H1 (cell line): Measurements from ENCODE around the gene HOXB7. TPM values are rescaled to one million over a fixed set of nuclear protein-coding genes. Genes with fewer than 3 reads are reported as not detected.

Source experiments
- CTCF ChIA-PET: fragments of 300-600 bp; sonication (Branson Sonifier 250); formaldehyde crosslinking; loops from one replicate; lab custom pipeline; 2021; ENCODE audit not compliant: partially characterized antibody; lab: Charles Lee
- POLR2A ChIA-PET: fragments of 300-600 bp; sonication (Branson Sonifier 250); formaldehyde crosslinking; loops from one replicate; lab custom pipeline; 2021; ENCODE audit warnings: inconsistent platforms; ENCODE audit not compliant: partially characterized antibody; lab: Charles Lee
- DNase-seq, 2 experiments: peaks; one replicate each; pipeline versions ENCODE4 v3.0.0 to v3.0.0-alpha.2; 2010 to 2022; ENCODE audit warnings: low spot score in 2 of 2, low read depth in 1 of 2, mixed read lengths in 1 of 2
- FAIRE-seq: peaks from 2 replicates; lab custom pipeline; 2011; peaks lifted over from hg19 to GRCh38; lab: Jason Lieb, UNC
- H2AFZ ChIP-seq: 2 replicates; pipeline ENCODE4 v1.8.1; 2012; ENCODE audit warnings: low read length, inconsistent platforms
- H2AK5ac ChIP-seq: 2 replicates; pipeline ENCODE4 v1.6.1; 2013; ENCODE audit warnings: low read depth, low read length
- H2BK120ac ChIP-seq: replicated peaks from 2 replicates; pipeline ENCODE3; 2013; ENCODE audit warnings: low read depth, low read length, inconsistent platforms
- H2BK12ac ChIP-seq: 2 replicates; pipeline ENCODE4 v1.6.1; 2013; ENCODE audit warnings: low read depth, low read length
- H2BK15ac ChIP-seq: 2 replicates; pipeline ENCODE4 v1.6.1; 2013; ENCODE audit warnings: low read length
- H2BK20ac ChIP-seq: 2 replicates; pipeline ENCODE4 v1.6.1; 2013; ENCODE audit warnings: low read length
- H2BK5ac ChIP-seq: 2 replicates; pipeline ENCODE4 v1.6.1; 2013; ENCODE audit warnings: low read depth, low read length
- H3K14ac ChIP-seq: 2 replicates; pipeline ENCODE4 v1.6.1; 2013; ENCODE audit warnings: inconsistent platforms; ENCODE audit not compliant: insufficient read length
- H3K18ac ChIP-seq: 2 replicates; pipeline ENCODE4 v1.6.1; 2013; ENCODE audit warnings: low read length; ENCODE audit errors: extremely low read depth
- H3K23ac ChIP-seq: 2 replicates; pipeline ENCODE4 v1.6.1; 2013; ENCODE audit warnings: inconsistent platforms; ENCODE audit not compliant: insufficient read length
- H3K23me2 ChIP-seq: 2 replicates; pipeline ENCODE4 v1.6.1; 2013; ENCODE audit warnings: low read depth, low read length
- H3K27ac ChIP-seq: 2 replicates; pipeline ENCODE4 v1.6.1; 2011; ENCODE audit warnings: low read depth, low read length, inconsistent platforms
- H3K27me3 ChIP-seq, 4 experiments: replicated peaks in 1 of 4; 1 replicate in 1 of 4; 2 replicates in 3 of 4; pipeline versions ENCODE4 v1.6.1 to v1.8.1; 2011 to 2013; ENCODE audit warnings: low read length in 3 of 4, mild to moderate bottlenecking in 3 of 4, inconsistent platforms in 2 of 4, mixed read lengths in 2 of 4, moderate library complexity in 1 of 4; ENCODE audit not compliant: control insufficient read depth in 3 of 4, insufficient read depth in 3 of 4; ENCODE audit errors: extremely low read depth in 1 of 4
- H3K36me3 ChIP-seq, 4 experiments: 2 replicates each; pipeline versions ENCODE4 v1.6.1 to v1.8.1; 2011 to 2013; ENCODE audit warnings: mild to moderate bottlenecking in 4 of 4, low read length in 3 of 4, moderate library complexity in 2 of 4, control low read depth in 1 of 4, inconsistent platforms in 1 of 4; ENCODE audit not compliant: insufficient read depth in 4 of 4, control insufficient read depth in 2 of 4
- H3K4ac ChIP-seq: replicated peaks from 2 replicates; pipeline ENCODE3; 2013; ENCODE audit warnings: low read length, low read depth, mixed read lengths, inconsistent platforms; ENCODE audit not compliant: insufficient read length
- H3K4me1 ChIP-seq, 4 experiments: replicated peaks in 1 of 4; 1 replicate in 1 of 4; 2 replicates in 3 of 4; pipeline versions ENCODE4 v1.6.1 to v1.8.1; 2011 to 2013; ENCODE audit warnings: low read length in 3 of 4, inconsistent platforms in 2 of 4, mixed read lengths in 1 of 4; ENCODE audit not compliant: insufficient read depth in 4 of 4, control insufficient read depth in 3 of 4
- H3K4me2 ChIP-seq, 2 experiments: 2 replicates each; pipeline versions ENCODE4 v1.6.1 to v1.8.1; 2011 to 2013; ENCODE audit warnings: low read depth in 2 of 2, low read length in 2 of 2, control low read depth in 1 of 2, inconsistent platforms in 1 of 2, mild to moderate bottlenecking in 1 of 2; ENCODE audit not compliant: insufficient read depth in 1 of 2
- H3K4me3 ChIP-seq, 4 experiments: fragments of 200-600, 300-600 bp in 1 of 4; sonication (generic), shearing (Covaris generic), sonication (Bioruptor Twin) in 1 of 4; 2 replicates each; pipeline versions ENCODE4 v1.5.1 to v1.8.1; 2011 to 2016; ENCODE audit warnings: low read length in 4 of 4, low read depth in 3 of 4, control low read depth in 2 of 4, inconsistent platforms in 2 of 4, mild to moderate bottlenecking in 2 of 4, mixed read lengths in 1 of 4, moderate library complexity in 1 of 4; ENCODE audit not compliant: insufficient read depth in 2 of 4; ENCODE audit errors: extremely low read depth in 1 of 4
- H3K56ac ChIP-seq: replicated peaks from 2 replicates; pipeline ENCODE3; 2013; ENCODE audit warnings: low read depth, mild to moderate bottlenecking, mixed read lengths, low read length, inconsistent platforms; ENCODE audit not compliant: insufficient read length
- H3K79me1 ChIP-seq: 2 replicates; pipeline ENCODE4 v1.6.1; 2013; ENCODE audit warnings: low read depth, low read length, control low read depth
- H3K79me2 ChIP-seq, 2 experiments: 2 replicates each; pipeline versions ENCODE4 v1.6.1 to v1.8.1; 2012 to 2013; ENCODE audit warnings: low read length in 2 of 2, mild to moderate bottlenecking in 2 of 2, inconsistent platforms in 1 of 2; ENCODE audit not compliant: insufficient read depth in 2 of 2, control insufficient read depth in 1 of 2
- H3K9ac ChIP-seq, 4 experiments: replicated peaks in 1 of 4; 1 replicate in 1 of 4; 2 replicates in 3 of 4; pipeline versions ENCODE4 v1.6.1 to v1.8.1; 2011 to 2013; ENCODE audit warnings: low read depth in 3 of 4, low read length in 3 of 4, control low read depth in 2 of 4, mild to moderate bottlenecking in 2 of 4, moderate library complexity in 2 of 4, inconsistent platforms in 1 of 4; ENCODE audit errors: extremely low read depth in 1 of 4
- H3K9me3 ChIP-seq, 2 experiments: 2 replicates each; pipeline versions ENCODE4 v1.6.1 to v1.8.1; 2012 to 2013; ENCODE audit warnings: mild to moderate bottlenecking in 2 of 2, moderate library complexity in 2 of 2, control low read depth in 1 of 2, inconsistent platforms in 1 of 2, low read depth in 1 of 2, low read length in 1 of 2, mixed read lengths in 1 of 2; ENCODE audit not compliant: insufficient read depth in 2 of 2
- H4K20me1 ChIP-seq, 2 experiments: replicated peaks in 1 of 2; 2 replicates each; pipeline versions ENCODE3 to v1.8.1; 2011 to 2013; ENCODE audit warnings: inconsistent platforms in 2 of 2, low read length in 2 of 2, mild to moderate bottlenecking in 1 of 2; ENCODE audit not compliant: insufficient read depth in 2 of 2, control insufficient read depth in 1 of 2
- H4K5ac ChIP-seq: 2 replicates; pipeline ENCODE4 v1.6.1; 2013; ENCODE audit warnings: low read length, low read depth, mixed read lengths, inconsistent platforms; ENCODE audit not compliant: insufficient read length
- H4K8ac ChIP-seq: 2 replicates; pipeline ENCODE4 v1.8.0; 2013; ENCODE audit warnings: mild to moderate bottlenecking, moderate library complexity, low read length, inconsistent platforms; ENCODE audit not compliant: insufficient read depth; ENCODE audit errors: extremely low read depth
- H4K91ac ChIP-seq: replicated peaks from 2 replicates; pipeline ENCODE3; 2013; ENCODE audit warnings: low read length, mixed read lengths, inconsistent platforms; ENCODE audit not compliant: insufficient read length
- BACH1 ChIP-seq: IDR thresholded peaks from 2 replicates; pipeline ENCODE4 v1.6.1; 2012; ENCODE audit warnings: low read length, improper control_type of control experiment
- BRCA1 ChIP-seq: IDR thresholded peaks from 2 replicates; pipeline ENCODE4 v1.6.1; 2012; ENCODE audit warnings: low read depth, low read length, improper control_type of control experiment
- RNF2 ChIP-seq: fragments of 200-900, 300-1000 bp; sonication (generic); IDR thresholded peaks from 2 replicates; pipeline ENCODE4 v1.7.1; 2016; ENCODE audit warnings: borderline replicate concordance, low read depth, mild to moderate bottlenecking, antibody characterized with exemption, low read length; ENCODE audit not compliant: poor library complexity, severe bottlenecking; ENCODE audit errors: missing control alignments
- SUZ12 ChIP-seq: fragments of 200-600 bp; sonication (generic); IDR thresholded peaks from 2 replicates; pipeline ENCODE4 v1.6.1; 2012; ENCODE audit warnings: mild to moderate bottlenecking, inconsistent platforms, low read length, moderate library complexity, mixed read lengths
- WGBS, 2 experiments: shearing (Covaris generic) in 1 of 2; methylation state at CpG; one replicate each; pipeline versions ENCODE4 v1.1.6 to v1.1.7; 2013 to 2015; ENCODE audit warnings: low lambda C conversion rate in 2 of 2, mixed read lengths in 2 of 2, inconsistent platforms in 1 of 2, low coverage in 1 of 2, missing lambda C conversion rate in 1 of 2; ENCODE audit not compliant: insufficient replicate concordance in 2 of 2, insufficient coverage in 1 of 2, insufficient read length in 1 of 2; ENCODE audit errors: extremely low coverage in 1 of 2, missing lambda C conversion rate in 1 of 2; 5-methylcytosine and 5-hydroxymethylcytosine counted together
- polyA plus RNA-seq, 7 experiments: library from polyadenylated mRNA; depleted of rRNA in 3 of 7; stranded (reverse) in 5 of 7; unstranded in 2 of 7; fragments of >200 nt in 5 of 7; fragments of 200-250 nt in 2 of 7; gene quantifications; 1 replicate in 5 of 7; 2 replicates in 1 of 7; 4 replicates in 1 of 7; pipeline versions ENCODE4 v1.2.1 to v1.2.3, GENCODE V29; 2011 to 2013; ENCODE audit warnings: missing spikeins in 2 of 7, mixed read lengths in 2 of 7
- total RNA-seq: library from RNA; stranded (reverse); fragmentation: NEBNext Ultra II Directional; extraction: Animal tissue kit (Norgen Biotek cat#: 25700); gene quantifications from 2 replicates; pipeline ENCODE4 v1.2.1, GENCODE V29; 2021

HOXB7 gene
- total and polyA plus RNA-seq, 2 of the 8 experiments (the other 6 are each of a cell fraction or from before 2014, with no cell fraction given): not detected

DNA sequence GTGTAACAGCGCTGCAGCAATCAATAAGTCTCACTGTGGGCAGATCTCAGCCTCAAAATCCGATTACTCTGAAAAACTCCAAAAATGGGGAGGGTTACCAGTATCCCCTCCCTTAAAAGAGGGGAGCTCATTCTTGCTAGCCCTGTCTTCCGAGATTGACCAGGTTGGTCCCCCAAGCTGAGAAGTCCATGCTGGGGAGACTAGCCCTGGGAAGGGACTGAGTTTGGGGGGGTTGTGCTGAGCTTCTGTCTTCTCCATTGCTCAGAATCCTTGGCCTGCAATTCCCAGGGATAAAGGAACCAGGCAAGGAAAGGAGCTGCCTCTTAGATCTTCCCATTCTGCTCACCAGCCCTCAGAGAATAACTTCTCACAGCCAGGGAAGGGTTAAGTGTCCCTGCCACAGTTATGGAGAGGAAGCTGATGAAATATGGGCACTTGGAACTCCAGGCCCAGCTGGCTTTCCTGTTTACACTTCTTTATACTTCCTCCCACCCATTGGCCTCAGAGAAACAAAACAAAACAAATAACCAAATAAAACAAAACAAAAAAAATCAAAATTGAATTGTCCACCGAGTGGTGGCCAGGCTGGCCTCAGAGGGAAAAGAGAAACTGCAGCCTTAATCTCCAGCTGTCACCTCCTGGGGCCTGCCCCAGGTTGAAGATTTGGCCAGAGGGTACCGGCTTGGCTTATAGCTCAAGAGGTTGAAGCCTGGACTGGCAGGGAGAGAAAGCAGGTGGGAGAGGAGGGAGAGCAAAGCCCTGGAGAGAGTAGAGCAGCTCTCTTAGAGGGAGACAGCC, 23.3 kb downstream of the HOXB7 start:
- Histone ChIP-seq H2BK120ac (no peak overlapping the region), H2AFZ (no peak overlapping the region), H2BK12ac (no peak overlapping the region), H3K14ac (no peak overlapping the region), H4K8ac (no peak overlapping the region), H3K4me2 (no peak overlapping the region), H2BK20ac (no peak overlapping the region), H3K4me1 (peaks cover 0 to 3% (median 0%) of the 10 kb centered on the region in 4 experiments; a peak in 3 of 7 replicates), H3K27me3 (peaks cover 99 to 100% (median 100%) of the 10 kb centered on the region in 4 experiments), H4K91ac (no peak overlapping the region), H3K18ac (no peak overlapping the region), H3K79me1 (no peaks in the 10 kb centered on the region), H3K56ac (no peak overlapping the region), H3K9me3 (no peaks in the 10 kb centered on the region; a peak in 1 of 4 replicates), H2BK5ac (no peak overlapping the region), H2AK5ac (no peak overlapping the region), H3K36me3 (peaks cover 0 to 12% (median 0%) of the 10 kb centered on the region in 4 experiments; a peak in 1 of 8 replicates), H3K4ac (no peak overlapping the region), H3K9ac (no peak overlapping the region), H3K23me2 (no peaks in the 10 kb centered on the region), H3K23ac (no peak overlapping the region), H3K27ac (no peak overlapping the region), H2BK15ac (no peak overlapping the region), H4K20me1 (peaks cover 23 to 37% of the 10 kb centered on the region in 2 experiments), H4K5ac (no peak overlapping the region), H3K4me3 (no peak overlapping the region), H3K79me2 (no peaks in the 10 kb centered on the region)
- no peak for FAIRE-seq
- ChIA-PET CTCF (interaction anchor here (0.7 to 4.7 kb wide), 23 partner anchors 9 to 372 kb away, joined by 3 to 24 read pairs (median 5); no protein-coding TSS in a partner anchor), POLR2A (interaction anchor here (0.6 to 1.6 kb wide), 3 partner anchors 12 to 158 kb away, joined by 3 to 4 read pairs (median 4); no protein-coding TSS in a partner anchor)
- WGBS, 2 experiments: 17% methylated on average over 5 of the region's 5 CpGs; no CpG with 5 or more reads in 1 of the 2 experiments
- peak; percentile 74 for TF ChIP-seq RNF2
- TF ChIP-seq BACH1: no peak
- TF ChIP-seq BRCA1: no peak
- peak; percentile 35; the same call in 1 of the 2 replicates for TF ChIP-seq SUZ12
- no peak for DNase-seq
